K562 (cell line): ENCODE measurements around the gene FBXO27. TPM values are rescaled to one million over a fixed set of nuclear protein-coding genes. Genes with fewer than 3 reads are reported as not detected.
A peak's percentile ranks its signal among the peaks of the same experiment; 100 is the strongest.

Experiments used
- ATAC-seq: fragments of 200-7000 bp; cut with Tn5 transposase; 3 replicates; pipeline ENCODE4 v1.9.1; 2020; ENCODE audit warnings: moderate library complexity
- BruUV-seq: library from RNA; stranded (reverse); fragments of 400-500 nt; replicated peaks from 2 replicates; lab custom pipeline; 2021; lab: Mats Ljungman, UMichigan
- CTCF ChIA-PET: fragments of 300-600 bp; formaldehyde crosslinking; extraction: SDS; loops from one replicate; lab custom pipeline; 2021; ENCODE audit warnings: low intra/inter-chr PET ratio; lab: Yijun Ruan, JAX
- POLR2A ChIA-PET: fragments of 300-600, 350-650 bp; sonication (Branson Sonifier 250); formaldehyde crosslinking; extraction: SDS; loops from one replicate; lab custom pipeline; 2021; ENCODE audit warnings: antibody characterized with exemption, inconsistent platforms; lab: Yijun Ruan, JAX
- DNase-seq, 4 experiments: peaks; one replicate each; pipeline versions ENCODE4 v3.0.0 to v3.0.0-alpha.2; 2011 to 2018; ENCODE audit warnings: low spot score in 3 of 4, mixed read lengths in 3 of 4; ENCODE audit errors: extremely low read depth in 1 of 4
- FAIRE-seq: peaks from 2 replicates; lab custom pipeline; 2011; peaks lifted over from hg19 to GRCh38; lab: Jason Lieb, UNC
- H2AFZ ChIP-seq: 2 replicates; pipeline ENCODE4 v1.6.0; 2011; ENCODE audit warnings: low read depth, low read length, control low read depth, inconsistent platforms
- H3K27ac ChIP-seq: fragments of 200-600 bp; 3 replicates; pipeline ENCODE4 v1.8.0; 2011; ENCODE audit warnings: low read depth, mild to moderate bottlenecking, control low read depth, inconsistent platforms, low read length, moderate library complexity, mixed read lengths; ENCODE audit errors: extremely low read depth
- H3K27me3 ChIP-seq, 2 experiments: fragments of 300-600 bp in 1 of 2; 2 replicates in 1 of 2; 3 replicates in 1 of 2; pipeline versions ENCODE4 v1.6.0 to v1.8.0; 2011; ENCODE audit warnings: inconsistent platforms in 2 of 2, low read length in 2 of 2, mild to moderate bottlenecking in 1 of 2, mixed read lengths in 1 of 2, moderate library complexity in 1 of 2; ENCODE audit not compliant: control insufficient read depth in 2 of 2, insufficient read depth in 2 of 2
- H3K36me3 ChIP-seq: fragments of 300-600 bp; 3 replicates; pipeline ENCODE4 v1.8.0; 2011; ENCODE audit warnings: mild to moderate bottlenecking, low read length, inconsistent platforms; ENCODE audit not compliant: control insufficient read depth, insufficient read depth
- H3K4me1 ChIP-seq, 2 experiments: fragments of 200-600 bp in 1 of 2; replicated peaks in 1 of 2; 2 replicates in 1 of 2; 3 replicates in 1 of 2; pipeline versions ENCODE4 v1.5.1 to v1.8.0; 2011; ENCODE audit warnings: inconsistent platforms in 2 of 2, low read length in 2 of 2, mild to moderate bottlenecking in 1 of 2, mixed read lengths in 1 of 2, moderate library complexity in 1 of 2; ENCODE audit not compliant: control insufficient read depth in 2 of 2, insufficient read depth in 2 of 2
- H3K4me2 ChIP-seq: 2 replicates; pipeline ENCODE4 v1.6.1; 2011; ENCODE audit warnings: low read length, control low read depth, inconsistent platforms, mixed read lengths; ENCODE audit not compliant: insufficient read depth
- H3K4me3 ChIP-seq: fragments of 200-600 bp; sonication (generic), shearing (Covaris generic); 2 replicates; pipeline ENCODE4 v1.5.1; 2016; ENCODE audit warnings: control low read depth, inconsistent platforms
- H3K79me2 ChIP-seq: fragments of 200-600 bp; 3 replicates; pipeline ENCODE4 v1.8.0; 2011; ENCODE audit warnings: low read length, inconsistent platforms; ENCODE audit not compliant: control insufficient read depth, insufficient read depth
- H3K9ac ChIP-seq, 2 experiments: 2 replicates each; pipeline versions ENCODE4 v1.6.0 to v1.6.1; 2011; ENCODE audit warnings: low read depth in 2 of 2, low read length in 2 of 2, control low read depth in 1 of 2, inconsistent platforms in 1 of 2, mild to moderate bottlenecking in 1 of 2, mixed read lengths in 1 of 2; ENCODE audit not compliant: insufficient read depth in 1 of 2
- H3K9me1 ChIP-seq: one replicate; pipeline ENCODE4 v1.6.0; 2011; ENCODE audit warnings: inconsistent platforms, mild to moderate bottlenecking, low read length, moderate library complexity; ENCODE audit not compliant: control insufficient read depth, insufficient read depth
- H3K9me3 ChIP-seq: replicated peaks from 2 replicates; pipeline ENCODE4 v1.5.1; 2011; ENCODE audit warnings: low read depth, low read length, inconsistent platforms; ENCODE audit not compliant: control insufficient read depth, insufficient read depth
- H4K20me1 ChIP-seq: replicated peaks from 2 replicates; pipeline ENCODE4 v1.6.1; 2011; ENCODE audit warnings: low read length, inconsistent platforms, mixed read lengths; ENCODE audit not compliant: control insufficient read depth, insufficient read depth
- ARHGAP35 ChIP-seq: fragments of 450-650 bp; IDR thresholded peaks from 2 replicates; pipeline ENCODE4 v1.6.1; 2018; ENCODE audit not compliant: partially characterized antibody
- CBFA2T3 ChIP-seq: fragments of 450-650 bp; IDR thresholded peaks from 2 replicates; pipeline ENCODE4 v1.6.1; 2017
- PHB ChIP-seq: fragments of 250-450 bp; sonication (Bioruptor Pico); IDR thresholded peaks from 2 replicates; pipeline ENCODE4 v1.5.0; 2021
- VEZF1 ChIP-seq: fragments of 200-800 bp; sonication (Bioruptor generic); IDR thresholded peaks from 2 replicates; pipeline ENCODE4 v1.6.1; 2017; ENCODE audit warnings: missing genetic modification characterization, missing compliant biosample characterization
- ZBTB33 ChIP-seq: sonication (generic); formaldehyde crosslinking; IDR thresholded peaks from 2 replicates; pipeline ENCODE4 v1.8.1; 2023; ENCODE audit warnings: mild to moderate bottlenecking, missing genetic modification reagents
- ZFPM2 ChIP-seq: fragments of 250-450 bp; sonication (Bioruptor Pico); IDR thresholded peaks from 2 replicates; pipeline ENCODE4 v1.5.1; 2022; ENCODE audit warnings: mild to moderate bottlenecking
- ZNF184 ChIP-seq: sonication (generic); formaldehyde crosslinking; IDR thresholded peaks from 2 replicates; pipeline ENCODE4 v1.5.0; 2020; ENCODE audit warnings: missing genetic modification reagents
- ZNF407 ChIP-seq: fragments of 450-650 bp; IDR thresholded peaks from 2 replicates; pipeline ENCODE4 v1.6.1; 2016; ENCODE audit warnings: low read depth
- ZNF41 ChIP-seq: fragments of 250-450 bp; sonication (Bioruptor Pico); conservative IDR thresholded peaks from 2 replicates; pipeline ENCODE4 v1.4.0; 2020; ENCODE audit warnings: mild to moderate bottlenecking
- ZNF589 ChIP-seq: fragments of 200-800 bp; sonication (Bioruptor generic); IDR thresholded peaks from 2 replicates; pipeline ENCODE4 v1.6.1; 2016; ENCODE audit warnings: low read depth, missing genetic modification characterization, missing compliant biosample characterization
- WGBS: fragments of 100-300 bp; shearing (Covaris generic); methylation state at CpG from one replicate; pipeline ENCODE4 v1.1.6; 2016; ENCODE audit warnings: low coverage, mixed read lengths; ENCODE audit not compliant: insufficient coverage; ENCODE audit errors: missing lambda C conversion rate; 5-methylcytosine and 5-hydroxymethylcytosine counted together
- in situ Hi-C: fragments of 300-500 bp; cut with MboI; formaldehyde crosslinking; loops from 4 replicates; pipeline ENCODE4 v1.15.0; 2018; ENCODE audit warnings: inconsistent platforms, mixed read lengths
- intact Hi-C: fragments of 100-400 bp; cut with micrococcal nuclease; formaldehyde crosslinking; loops from 2 replicates; pipeline ENCODE4 v1.14.2; 2022
- polyA plus RNA-seq, 8 experiments: library from polyadenylated mRNA; depleted of rRNA in 4 of 8; stranded (reverse) in 5 of 8; unstranded in 3 of 8; fragments of >200 nt; fragmentation: Nextera tagmentation in 2 of 8; fragmentation: Illumina TruSeq in 1 of 8; extraction: Ambion mirVana in 2 of 8; extraction: Trizol in 1 of 8; gene quantifications; 2 replicates each; pipeline versions ENCODE4 v1.2.1 to v1.2.3, GENCODE V29; 2011 to 2014; ENCODE audit warnings: inconsistent platforms in 1 of 8, missing spikeins in 1 of 8
- total RNA-seq, 7 experiments: library from RNA; depleted of rRNA in 6 of 7; stranded (reverse); fragments of >200 nt in 6 of 7; fragmentation: Illumina TruSeq in 2 of 7; extraction: Trizol in 2 of 7; gene quantifications; 2 replicates each; pipeline versions ENCODE4 v1.2.1 to v1.2.3, GENCODE V29; 2011 to 2021; ENCODE audit warnings: low replicate concordance in 1 of 7

The FBXO27 gene
- total and polyA plus RNA-seq, 9 of the 15 experiments (the other 6 are each of a cell fraction or from before 2014, with no cell fraction given), result 1.8 to 11.0 (median 6.3) TPM

- peak within 1 kb of the TSS; percentile 83 for H3K4me3 ChIP-seq
- peaks cover 25% of the 10 kb centered on the region for H3K79me2 ChIP-seq
- H3K36me3 ChIP-seq, result peaks cover 5% of the 10 kb centered on the region; the same call in 1 of the 3 replicates
- in situ Hi-C loops, result no loop called here
- no peaks in the 10 kb centered on the region; a peak in 1 of 5 replicates for H3K27me3 ChIP-seq
- intact Hi-C loops, result loop anchor here (5.0 kb wide), 1 partner anchor 57 kb away; the partner anchor contains the start of gene FBXO27
- ChIA-PET CTCF (interaction anchor here (0.7 kb wide), 1 partner anchor 14 kb away, joined by 4 read pairs; no protein-coding TSS in a partner anchor), POLR2A (interaction anchor here (0.6 to 0.9 kb wide), 6 partner anchors 9 to 120 kb away, joined by 3 to 5 read pairs (median 3); no protein-coding TSS in a partner anchor)
- peak within 1 kb of the TSS; percentile 86 for H3K4me2 ChIP-seq
- BruUV-seq, result no TSS peak
- peaks cover 2% of the 10 kb centered on the region; the same call in 1 of the 2 replicates for H3K9me3 ChIP-seq
- peak within 1 kb of the TSS; percentile 72 to 90 for H3K9ac ChIP-seq
- ATAC-seq (peak; percentile 91), FAIRE-seq (peak; percentile 23), DNase-seq (peak; percentile 81 to 91 (median 83))
- H2AFZ ChIP-seq, result peak within 1 kb of the TSS; percentile 92
- H3K9me1 ChIP-seq, result no peaks in the 10 kb centered on the region
- under 1% methylated on average over 45 of the region's 63 CpGs for WGBS
- peaks cover 13 to 21% of the 10 kb centered on the region in 2 experiments; a peak in 4 of 5 replicates for H3K4me1 ChIP-seq
- peak within 1 kb of the TSS; percentile 75 for H3K27ac ChIP-seq
- H4K20me1 ChIP-seq, result no peaks in the 10 kb centered on the region
- TF ChIP-seq ZNF589 (CRISPR knock-in tag), result 0 out of 2 replicates have a peak, but pooled peaks have one; percentile 70
- no peak for TF ChIP-seq ZNF41 (CRISPR knock-in tag)
- TF ChIP-seq ZBTB33 (CRISPR knock-in tag), result no peak
- peak; percentile 90 for TF ChIP-seq VEZF1
- TF ChIP-seq CBFA2T3, result 0 out of 2 replicates have a peak, but pooled peaks have one; percentile 4
- TF ChIP-seq ZNF184 (CRISPR knock-in tag), result no peak
- no peak for TF ChIP-seq ARHGAP35
- TF ChIP-seq PHB (CRISPR knock-in tag), result no peak
- no peak for TF ChIP-seq ZFPM2 (CRISPR knock-in tag)
- TF ChIP-seq ZNF407, result no peak
Observed at GRCh38 chr19:38975214-38975860, 57.0 kb downstream of the FBXO27 start, which contains the start of gene FBXO17. Gene FBXO17, minus strand, starts transcription at chr19:38975742. Its CDS starts 25,423 bp downstream, at chr19:38950319.
